ENCODE data around the gene CLEC4C.
"Not testable (repeated sequence)": the region's sequence is repeated elsewhere in the genome, so short reads cannot be mapped to it uniquely, and the experiment has no call there.

DNA sequence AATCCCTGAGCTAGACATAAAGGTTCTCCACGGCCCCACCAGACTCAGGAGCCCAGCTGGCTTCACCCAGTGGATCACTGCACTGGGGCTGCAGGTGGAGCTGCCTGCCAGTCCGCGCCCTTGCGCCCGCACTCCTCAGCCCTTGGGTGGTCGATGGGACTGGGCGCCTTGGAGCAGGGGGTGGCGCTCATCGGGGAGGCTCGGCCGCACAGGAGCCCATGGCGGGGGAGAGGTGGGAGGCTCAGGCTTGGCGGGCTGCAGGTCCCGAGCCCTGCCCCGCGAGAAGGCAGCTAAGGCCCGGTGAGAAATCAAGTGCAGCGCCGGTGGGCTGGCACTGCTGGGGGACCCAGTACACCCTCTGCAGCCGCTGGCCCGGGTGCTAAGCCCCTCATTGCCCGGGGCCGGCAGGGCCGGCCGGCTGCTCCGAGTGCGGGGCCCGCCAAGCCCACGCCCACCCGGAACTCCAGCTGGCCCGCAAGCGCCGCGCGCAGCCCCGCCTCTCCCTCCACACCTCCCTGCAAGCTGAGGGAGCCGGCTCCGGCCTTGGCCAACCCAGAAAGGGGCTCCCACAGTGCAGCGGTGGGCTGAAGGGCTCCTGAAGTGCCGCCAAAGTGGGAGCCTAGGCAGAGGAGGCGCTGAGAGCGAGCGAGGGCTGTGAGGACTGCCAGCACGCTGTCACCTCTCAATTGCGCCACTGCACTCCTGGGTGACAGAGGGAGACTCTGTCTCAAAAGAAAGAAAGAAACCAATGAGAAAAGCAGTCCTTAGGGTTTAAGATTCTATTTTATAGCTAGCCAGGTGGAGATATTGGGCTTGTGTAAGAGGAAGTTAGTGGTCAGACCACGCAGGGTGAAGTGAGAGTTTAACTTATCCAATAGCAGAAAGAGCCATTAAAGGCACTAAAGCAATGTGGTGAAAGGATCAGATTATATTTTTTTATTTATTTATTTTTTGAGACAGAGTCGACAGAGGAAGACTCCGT, 5.1 kb upstream of the CLEC4C start:
- not testable (repeated sequence) for TF ChIP-seq EZH2 (IDR thresholded peaks at IDR 0.05; ENCODE audit: borderline replicate concordance, low read length)
- TF ChIP-seq, protein P1, sequence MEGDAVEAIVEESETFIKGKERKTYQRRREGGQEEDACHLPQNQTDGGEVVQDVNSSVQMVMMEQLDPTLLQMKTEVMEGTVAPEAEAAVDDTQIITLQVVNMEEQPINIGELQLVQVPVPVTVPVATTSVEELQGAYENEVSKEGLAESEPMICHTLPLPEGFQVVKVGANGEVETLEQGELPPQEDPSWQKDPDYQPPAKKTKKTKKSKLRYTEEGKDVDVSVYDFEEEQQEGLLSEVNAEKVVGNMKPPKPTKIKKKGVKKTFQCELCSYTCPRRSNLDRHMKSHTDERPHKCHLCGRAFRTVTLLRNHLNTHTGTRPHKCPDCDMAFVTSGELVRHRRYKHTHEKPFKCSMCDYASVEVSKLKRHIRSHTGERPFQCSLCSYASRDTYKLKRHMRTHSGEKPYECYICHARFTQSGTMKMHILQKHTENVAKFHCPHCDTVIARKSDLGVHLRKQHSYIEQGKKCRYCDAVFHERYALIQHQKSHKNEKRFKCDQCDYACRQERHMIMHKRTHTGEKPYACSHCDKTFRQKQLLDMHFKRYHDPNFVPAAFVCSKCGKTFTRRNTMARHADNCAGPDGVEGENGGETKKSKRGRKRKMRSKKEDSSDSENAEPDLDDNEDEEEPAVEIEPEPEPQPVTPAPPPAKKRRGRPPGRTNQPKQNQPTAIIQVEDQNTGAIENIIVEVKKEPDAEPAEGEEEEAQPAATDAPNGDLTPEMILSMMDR (conservative IDR thresholded peaks at IDR 0.05 in 1 of 2, IDR thresholded peaks at IDR 0.05 in 1 of 2; ENCODE audit: extremely low read depth in 1 of 2, insufficient read depth in 1 of 2, low read depth in 1 of 2, low read length in 2 of 2), result not testable (repeated sequence)

Measured in mammary epithelial cell (primary cell).